Measurements from ENCODE around the gene MVB12B. TPM values are rescaled to one million over a fixed set of nuclear protein-coding genes. Genes with fewer than 3 reads are reported as not detected.
"Not testable (repeated sequence)": the region's sequence is repeated elsewhere in the genome, so short reads cannot be mapped to it uniquely, and the experiment has no call there.

Gene MVB12B
- total RNA-seq, 1 experiment from 2014 or later = not detected

- Histone ChIP-seq H3K9me3 (ENCODE audit: low read length) (no peaks in the 10 kb centered on the region), H3K4me3 (ENCODE audit: low read length) (no peak overlapping the region), H3K4me2 (ENCODE audit: low read depth, low read length, poor library complexity, severe bottlenecking) (no peak overlapping the region), H3K9ac (ENCODE audit: low read length) (no peak overlapping the region), H3K36me3 (ENCODE audit: insufficient read depth, low read length) (no peaks in the 10 kb centered on the region), H3K9me2 (replicated peaks; ENCODE audit: insufficient read depth, low read length) (no peaks in the 10 kb centered on the region), H3K4me1 (ENCODE audit: low read length) (peaks cover 37% of the 10 kb centered on the region), H2AFZ (ENCODE audit: low read length) (no peak overlapping the region), H4K20me1 (ENCODE audit: insufficient read depth, low read depth, low read length) (no peaks in the 10 kb centered on the region), H3K27me3 (ENCODE audit: low read length) (no peaks in the 10 kb centered on the region), H3K79me2 (ENCODE audit: low read length) (no peaks in the 10 kb centered on the region), H3K27ac (ENCODE audit: low read length) (no peak overlapping the region)
- DNase-seq = no peak
Measured at GRCh38 chr9:126538550-126538949, 211.9 kb downstream of the MVB12B start.

- not testable (repeated sequence) for H3K36me3 ChIP-seq (ENCODE audit: insufficient read depth, low read length); H3K9me2 ChIP-seq (replicated peaks; ENCODE audit: insufficient read depth, low read length); H3K9ac ChIP-seq (ENCODE audit: low read length); H3K4me3 ChIP-seq (ENCODE audit: low read length); H3K27me3 ChIP-seq (ENCODE audit: low read length); H4K20me1 ChIP-seq (ENCODE audit: insufficient read depth, low read depth, low read length); H3K27ac ChIP-seq (ENCODE audit: low read length); H3K9me3 ChIP-seq (ENCODE audit: low read length); H3K4me2 ChIP-seq (ENCODE audit: low read depth, low read length, poor library complexity, severe bottlenecking); H2AFZ ChIP-seq (ENCODE audit: low read length); DNase-seq; H3K79me2 ChIP-seq (ENCODE audit: low read length)
- peaks cover 19% of the 10 kb centered on the region for H3K4me1 ChIP-seq (ENCODE audit: low read length)
Measured at GRCh38 chr9:126540398-126540797, 213.8 kb downstream of the MVB12B start.

GRCh38 chr9:126543490-126543889 lies 216.9 kb downstream of the MVB12B start:
- no peak for DNase-seq
- Histone ChIP-seq H3K4me2 (ENCODE audit: low read depth, low read length, poor library complexity, severe bottlenecking) (no peak overlapping the region), H2AFZ (ENCODE audit: low read length) (no peak overlapping the region), H3K4me1 (ENCODE audit: low read length) (peaks cover 3% of the 10 kb centered on the region; the same call in 1 of the 2 replicates), H3K27ac (ENCODE audit: low read length) (no peak overlapping the region), H3K9me2 (replicated peaks; ENCODE audit: insufficient read depth, low read length) (no peaks in the 10 kb centered on the region), H3K4me3 (ENCODE audit: low read length) (no peak overlapping the region), H4K20me1 (ENCODE audit: insufficient read depth, low read depth, low read length) (0 out of 2 replicates have a peak, but pooled peaks cover 3% of the 10 kb centered on the region), H3K27me3 (ENCODE audit: low read length) (no peaks in the 10 kb centered on the region), H3K9ac (ENCODE audit: low read length) (no peak overlapping the region), H3K9me3 (ENCODE audit: low read length) (no peaks in the 10 kb centered on the region), H3K79me2 (ENCODE audit: low read length) (no peaks in the 10 kb centered on the region), H3K36me3 (ENCODE audit: insufficient read depth, low read length) (no peaks in the 10 kb centered on the region)

GRCh38 chr9:126545106-126545505 lies 218.5 kb downstream of the MVB12B start:
- Histone ChIP-seq H3K9me3 (ENCODE audit: low read length) (no peaks in the 10 kb centered on the region), H3K36me3 (ENCODE audit: insufficient read depth, low read length) (no peaks in the 10 kb centered on the region), H3K4me2 (ENCODE audit: low read depth, low read length, poor library complexity, severe bottlenecking) (no peak overlapping the region), H3K79me2 (ENCODE audit: low read length) (no peaks in the 10 kb centered on the region), H3K27me3 (ENCODE audit: low read length) (no peaks in the 10 kb centered on the region), H3K4me3 (ENCODE audit: low read length) (no peak overlapping the region), H2AFZ (ENCODE audit: low read length) (no peak overlapping the region), H3K4me1 (ENCODE audit: low read length) (no peaks in the 10 kb centered on the region), H3K27ac (ENCODE audit: low read length) (no peak overlapping the region), H3K9ac (ENCODE audit: low read length) (no peak overlapping the region), H4K20me1 (ENCODE audit: insufficient read depth, low read depth, low read length) (peaks cover 7% of the 10 kb centered on the region; the same call in 1 of the 2 replicates), H3K9me2 (replicated peaks; ENCODE audit: insufficient read depth, low read length) (no peaks in the 10 kb centered on the region)
- DNase-seq = no peak

DNA sequence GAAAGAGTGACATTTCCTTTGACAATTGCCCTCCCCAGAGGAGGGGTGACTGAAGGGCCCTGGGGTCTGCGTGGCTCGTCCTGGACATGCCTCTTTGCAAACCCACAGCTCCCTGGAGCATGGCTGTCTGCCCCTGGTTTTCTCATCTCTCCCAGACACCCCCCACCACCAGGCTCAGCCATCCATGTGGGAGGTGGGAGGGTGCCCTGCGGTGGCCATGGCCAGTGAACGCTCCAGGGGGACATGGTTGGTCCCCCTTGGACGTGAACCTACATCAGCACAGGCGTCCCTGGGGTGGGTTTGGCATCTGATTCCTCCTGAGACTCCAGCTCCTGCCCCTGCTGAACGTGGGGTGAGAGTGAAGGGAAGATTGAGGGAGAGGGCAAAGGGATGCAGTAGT lies 219.4 kb downstream of the MVB12B start:
- H3K9me2 ChIP-seq (replicated peaks; ENCODE audit: insufficient read depth, low read length) = no peaks in the 10 kb centered on the region
- no peaks in the 10 kb centered on the region for H3K27me3 ChIP-seq (ENCODE audit: low read length)
- H3K79me2 ChIP-seq (ENCODE audit: low read length) = no peaks in the 10 kb centered on the region
- H4K20me1 ChIP-seq (ENCODE audit: insufficient read depth, low read depth, low read length) = peaks cover 7% of the 10 kb centered on the region; the same call in 1 of the 2 replicates
- H3K9ac ChIP-seq (ENCODE audit: low read length) = no peak overlapping the region
- no peaks in the 10 kb centered on the region for H3K9me3 ChIP-seq (ENCODE audit: low read length)
- no peaks in the 10 kb centered on the region for H3K4me1 ChIP-seq (ENCODE audit: low read length)
- H3K36me3 ChIP-seq (ENCODE audit: insufficient read depth, low read length) = no peaks in the 10 kb centered on the region
- no peak overlapping the region for H3K27ac ChIP-seq (ENCODE audit: low read length)
- H3K4me3 ChIP-seq (ENCODE audit: low read length) = no peak overlapping the region
- DNase-seq = no peak
- H2AFZ ChIP-seq (ENCODE audit: low read length) = no peak overlapping the region
- no peak overlapping the region for H3K4me2 ChIP-seq (ENCODE audit: low read depth, low read length, poor library complexity, severe bottlenecking)

DNA sequence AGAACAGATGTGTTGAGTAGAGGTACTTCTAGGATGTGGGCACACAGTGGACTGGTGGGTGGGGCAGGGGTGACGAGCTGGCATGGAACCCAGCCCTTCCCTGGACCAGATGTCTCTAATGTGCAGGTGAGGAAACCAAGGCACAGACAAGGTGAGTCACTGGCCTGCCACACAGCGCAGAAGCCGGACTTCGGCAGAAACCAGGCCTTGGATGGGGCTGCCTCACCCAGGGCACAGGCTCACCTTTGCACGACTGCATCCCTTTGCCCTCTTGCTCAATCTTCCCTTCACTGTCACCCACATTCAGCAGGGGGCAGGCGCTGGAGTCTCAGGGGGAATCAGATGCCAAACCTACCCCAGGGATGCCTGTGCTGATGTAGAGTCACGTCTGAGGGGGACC lies 221.7 kb downstream of the MVB12B start:
- Histone ChIP-seq H3K4me3 (ENCODE audit: low read length) (no peak overlapping the region), H3K4me2 (ENCODE audit: low read depth, low read length, poor library complexity, severe bottlenecking) (no peak overlapping the region), H3K36me3 (ENCODE audit: insufficient read depth, low read length) (no peaks in the 10 kb centered on the region), H4K20me1 (ENCODE audit: insufficient read depth, low read depth, low read length) (peaks cover 7% of the 10 kb centered on the region; the same call in 1 of the 2 replicates), H3K4me1 (ENCODE audit: low read length) (no peaks in the 10 kb centered on the region), H2AFZ (ENCODE audit: low read length) (no peak overlapping the region), H3K27ac (ENCODE audit: low read length) (no peak overlapping the region), H3K9me2 (replicated peaks; ENCODE audit: insufficient read depth, low read length) (no peaks in the 10 kb centered on the region), H3K79me2 (ENCODE audit: low read length) (no peaks in the 10 kb centered on the region), H3K9me3 (ENCODE audit: low read length) (no peaks in the 10 kb centered on the region), H3K9ac (ENCODE audit: low read length) (no peak overlapping the region), H3K27me3 (ENCODE audit: low read length) (no peaks in the 10 kb centered on the region)
- DNase-seq = no peak

DNA sequence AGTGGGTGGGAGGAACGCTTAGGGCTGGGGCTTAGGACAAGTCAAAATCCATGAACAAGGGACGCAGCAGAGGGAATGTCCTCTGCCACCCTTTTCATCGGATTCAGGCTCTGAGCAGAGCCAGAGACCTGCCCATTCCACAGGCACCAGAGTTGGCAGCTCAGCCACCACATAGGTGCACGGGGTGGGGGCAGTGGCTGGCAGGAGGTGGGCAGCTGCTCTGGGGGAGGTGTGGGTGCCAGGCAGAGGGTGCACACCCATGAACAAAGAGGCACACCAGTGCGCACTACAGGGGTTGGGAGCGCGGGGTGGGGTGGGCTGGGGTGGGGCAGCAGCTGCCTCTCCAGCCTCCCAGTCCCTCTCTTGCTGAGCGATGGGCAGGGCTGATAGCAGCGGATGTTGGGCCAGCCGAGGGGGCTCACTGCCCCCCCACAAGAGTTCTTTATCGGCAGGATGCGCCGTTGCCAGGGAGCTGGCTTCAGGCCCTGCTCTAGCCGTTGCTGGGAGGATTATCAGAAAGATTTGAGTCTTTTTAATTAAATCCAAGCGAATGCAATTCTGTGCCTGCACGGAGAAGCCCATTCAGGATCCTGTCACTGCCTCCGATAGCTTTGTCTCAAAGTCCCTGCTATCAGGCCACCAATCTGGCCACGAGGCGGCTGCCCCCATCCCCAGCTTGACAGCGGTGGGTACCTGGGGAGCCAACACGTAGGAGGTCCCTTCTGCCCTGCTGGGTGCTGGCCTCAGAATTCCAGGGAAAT lies 222.8 kb downstream of the MVB12B start:
- no peak overlapping the region for H3K4me2 ChIP-seq (ENCODE audit: low read depth, low read length, poor library complexity, severe bottlenecking)
- no peak overlapping the region for H2AFZ ChIP-seq (ENCODE audit: low read length)
- H3K27ac ChIP-seq (ENCODE audit: low read length) = no peak overlapping the region
- H3K9ac ChIP-seq (ENCODE audit: low read length) = no peak overlapping the region
- no peaks in the 10 kb centered on the region for H3K9me2 ChIP-seq (replicated peaks; ENCODE audit: insufficient read depth, low read length)
- no peaks in the 10 kb centered on the region for H3K27me3 ChIP-seq (ENCODE audit: low read length)
- H4K20me1 ChIP-seq (ENCODE audit: insufficient read depth, low read depth, low read length) = peaks cover 7% of the 10 kb centered on the region; the same call in 1 of the 2 replicates
- no peaks in the 10 kb centered on the region for H3K36me3 ChIP-seq (ENCODE audit: insufficient read depth, low read length)
- H3K9me3 ChIP-seq (ENCODE audit: low read length) = no peaks in the 10 kb centered on the region
- no peaks in the 10 kb centered on the region for H3K4me1 ChIP-seq (ENCODE audit: low read length)
- no peak for DNase-seq
- H3K79me2 ChIP-seq (ENCODE audit: low read length) = no peaks in the 10 kb centered on the region
- no peak overlapping the region for H3K4me3 ChIP-seq (ENCODE audit: low read length)

GRCh38 chr9:126550891-126551351 lies 224.3 kb downstream of the MVB12B start:
- H4K20me1 ChIP-seq (ENCODE audit: insufficient read depth, low read depth, low read length) = peaks cover 7% of the 10 kb centered on the region; the same call in 1 of the 2 replicates
- H3K27me3 ChIP-seq (ENCODE audit: low read length) = no peaks in the 10 kb centered on the region
- no peak overlapping the region for H3K4me2 ChIP-seq (ENCODE audit: low read depth, low read length, poor library complexity, severe bottlenecking)
- no peak overlapping the region for H2AFZ ChIP-seq (ENCODE audit: low read length)
- H3K9ac ChIP-seq (ENCODE audit: low read length) = no peak overlapping the region
- H3K36me3 ChIP-seq (ENCODE audit: insufficient read depth, low read length) = no peaks in the 10 kb centered on the region
- no peaks in the 10 kb centered on the region for H3K9me3 ChIP-seq (ENCODE audit: low read length)
- H3K27ac ChIP-seq (ENCODE audit: low read length) = no peak overlapping the region
- H3K9me2 ChIP-seq (replicated peaks; ENCODE audit: insufficient read depth, low read length) = no peaks in the 10 kb centered on the region
- no peak overlapping the region for H3K4me3 ChIP-seq (ENCODE audit: low read length)
- H3K79me2 ChIP-seq (ENCODE audit: low read length) = no peaks in the 10 kb centered on the region
- DNase-seq = no peak
- no peaks in the 10 kb centered on the region for H3K4me1 ChIP-seq (ENCODE audit: low read length)

All from Karpas-422 (cell line).